Breast epithelium (tissue), 4 donors: Measurements from ENCODE around the gene DECR2. TPM values are rescaled to one million over a fixed set of nuclear protein-coding genes. Genes with fewer than 3 reads are reported as not detected.
A peak's percentile ranks its signal among the peaks of the same experiment; 100 is the strongest.
"Not testable (repeated sequence)": the region's sequence is repeated elsewhere in the genome, so short reads cannot be mapped to it uniquely, and the experiment has no call there.

Experiments used
- DNase-seq, 2 donors: peaks; one replicate each; pipeline ENCODE4 v3.0.0-alpha.2; 2019; ENCODE audit warnings: low spot score in 2 of 2
- H3K27ac ChIP-seq, 2 donors: fragments of 200-600 bp; sonication (generic) in 1 of 2; one replicate each; pipeline ENCODE4 v1.5.1; 2016 to 2019; ENCODE audit warnings: mild to moderate bottlenecking in 1 of 2
- H3K27me3 ChIP-seq, 2 donors: fragments of 200-600 bp; sonication (generic) in 1 of 2; one replicate each; pipeline versions ENCODE4 v1.5.1 to v1.6.0; 2017 to 2019; ENCODE audit warnings: control low read depth in 1 of 2, mild to moderate bottlenecking in 1 of 2
- H3K36me3 ChIP-seq: fragments of 200-600 bp; one replicate; pipeline ENCODE4 v1.5.1; 2019
- H3K4me1 ChIP-seq, 2 donors: fragments of 200-600 bp; sonication (generic); one replicate each; pipeline ENCODE4 v1.5.1; 2016 to 2019; ENCODE audit warnings: control low read depth in 1 of 2
- H3K4me3 ChIP-seq, 3 donors: fragments of 200-600 bp; sonication (generic); 1 replicate in 2 of 3; 2 replicates in 1 of 3; pipeline ENCODE4 v1.5.1; 2016 to 2019; ENCODE audit warnings: mild to moderate bottlenecking in 3 of 3, moderate library complexity in 2 of 3
- H3K9me3 ChIP-seq, 2 donors: fragments of 200-600 bp; sonication (generic) in 1 of 2; one replicate each; pipeline ENCODE4 v1.5.1; 2016 to 2019; ENCODE audit warnings: control low read depth in 1 of 2
- CTCF ChIP-seq, 3 donors: fragments of 450-650 bp; IDR thresholded peaks; one replicate each; pipeline ENCODE4 v1.5.1; 2016 to 2017; ENCODE audit warnings: antibody characterized with exemption in 3 of 3, mild to moderate bottlenecking in 3 of 3, moderate library complexity in 3 of 3
- POLR2A ChIP-seq: fragments of 450-650 bp; IDR thresholded peaks from one replicate; pipeline ENCODE4 v1.6.1; 2016; ENCODE audit warnings: antibody characterized with exemption, mild to moderate bottlenecking, moderate library complexity
- POLR2AphosphoS5 ChIP-seq, 3 donors: sonication (generic); formaldehyde crosslinking; IDR thresholded peaks; one replicate each; pipeline ENCODE4 v1.6.1; 2017; ENCODE audit warnings: antibody characterized with exemption in 3 of 3
- intact Hi-C: fragments of 100-400 bp; cut with DNase I; formaldehyde crosslinking; loops from one replicate; pipeline ENCODE4 v1.15.1; 2023; ENCODE audit warnings: low total_unique reads
- total RNA-seq, 3 donors: library from RNA; depleted of rRNA; stranded (reverse); fragments of >200 nt; gene quantifications; one replicate each; pipeline ENCODE4 v1.1.0, GENCODE V29; 2016

Gene DECR2
- total RNA-seq, 3 donors from 2014 or later: 19.4 to 30.5 (median 28.7) TPM

- H3K9me3 ChIP-seq: no peaks in the 10 kb centered on the region
- no peak overlapping the region for H3K27ac ChIP-seq
- DNase-seq: no peak
- H3K27me3 ChIP-seq: peaks cover 0 to 12% of the 10 kb centered on the region in 2 donors
- no peak overlapping the region for H3K4me3 ChIP-seq
- H3K4me1 ChIP-seq: no peaks in the 10 kb centered on the region
- TF ChIP-seq CTCF (IDR thresholded peaks at IDR 0.05) (no peak), POLR2AphosphoS5 (IDR thresholded peaks at IDR 0.05) (no peak), POLR2A (no peak)
- H3K36me3 ChIP-seq: no peaks in the 10 kb centered on the region
- intact Hi-C loops: loop anchor here (5.0 kb wide), 1 partner anchor 254 kb away; no protein-coding TSS in a partner anchor
These were observed 40.9 kb upstream of the DECR2 start for GRCh38 chr16:360698-361336.

- Histone ChIP-seq H3K4me1 (no peaks in the 10 kb centered on the region), H3K9me3 (no peaks in the 10 kb centered on the region)
- TF ChIP-seq POLR2A (no peak), CTCF (IDR thresholded peaks at IDR 0.05) (no peak), POLR2AphosphoS5 (IDR thresholded peaks at IDR 0.05) (no peak)
These were observed 40.3 kb upstream of the DECR2 start for GRCh38 chr16:361341-361871.

DNA sequence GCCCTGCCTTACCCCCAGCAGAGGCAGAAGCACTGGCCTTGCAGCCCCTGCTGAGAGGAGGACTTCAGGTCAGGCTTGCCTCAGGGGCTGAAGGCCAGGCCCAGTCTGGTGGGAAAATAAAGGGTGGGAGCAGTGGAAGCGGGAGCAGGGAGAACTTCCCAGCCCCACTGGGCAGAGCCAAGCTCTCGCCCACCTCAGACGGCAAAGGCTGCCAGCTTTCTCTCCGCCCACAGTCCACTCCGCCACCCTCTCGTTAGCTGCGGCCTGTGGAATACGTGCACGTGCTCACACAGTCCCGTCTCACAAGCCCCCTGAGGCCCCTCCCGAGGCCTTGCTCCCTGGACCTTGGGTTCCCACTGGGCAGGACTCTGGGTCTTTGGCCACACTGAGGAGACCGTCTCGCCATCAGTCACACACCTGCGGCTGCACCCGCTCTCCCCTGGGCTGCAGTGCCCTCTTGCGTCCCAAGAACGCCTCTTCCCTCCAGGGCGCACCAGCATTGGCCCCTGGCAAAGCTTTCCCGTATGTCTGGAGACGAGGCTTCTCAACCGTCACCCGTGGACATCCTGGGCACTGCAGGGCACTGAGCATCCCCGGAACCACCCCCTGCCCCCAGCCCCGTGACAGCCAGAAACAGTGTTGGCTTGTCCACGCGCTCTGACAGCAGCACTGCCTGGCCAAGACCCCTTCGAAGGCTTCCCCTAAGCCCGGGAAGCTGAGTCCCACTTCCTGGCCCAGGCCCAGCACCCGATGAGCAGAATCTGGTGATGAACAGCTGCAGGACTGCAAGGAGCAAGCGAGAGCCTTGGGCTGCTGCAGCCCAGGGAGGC is 39.6 kb upstream of the DECR2 start:
- no peaks in the 10 kb centered on the region for H3K36me3 ChIP-seq
- no peak overlapping the region for H3K27ac ChIP-seq
- H3K4me1 ChIP-seq: no peaks in the 10 kb centered on the region
- intact Hi-C loops: loop anchor here (5.0 kb wide), 1 partner anchor 255 kb away; no protein-coding TSS in a partner anchor
- peak; percentile 54 to 78 for DNase-seq
- H3K9me3 ChIP-seq: no peaks in the 10 kb centered on the region
- H3K4me3 ChIP-seq: peak overlapping the region in 1 of 3 donors; percentile 24
- TF ChIP-seq POLR2A (no peak), CTCF (IDR thresholded peaks at IDR 0.05) (peak; percentile 17 to 77 (median 68))
- peaks cover 0 to 12% of the 10 kb centered on the region in 2 donors for H3K27me3 ChIP-seq

More at GRCh38 chr16:361341-361871, 40.3 kb upstream of the DECR2 start:
- intact Hi-C loops: loop anchor here (5.0 kb wide), 1 partner anchor 254 kb away; no protein-coding TSS in a partner anchor
- DNase-seq: no peak
- Histone ChIP-seq H3K27me3 (peaks cover 0 to 12% of the 10 kb centered on the region in 2 donors), H3K27ac (no peak overlapping the region), H3K4me3 (no peak overlapping the region), H3K36me3 (no peaks in the 10 kb centered on the region)

DNA sequence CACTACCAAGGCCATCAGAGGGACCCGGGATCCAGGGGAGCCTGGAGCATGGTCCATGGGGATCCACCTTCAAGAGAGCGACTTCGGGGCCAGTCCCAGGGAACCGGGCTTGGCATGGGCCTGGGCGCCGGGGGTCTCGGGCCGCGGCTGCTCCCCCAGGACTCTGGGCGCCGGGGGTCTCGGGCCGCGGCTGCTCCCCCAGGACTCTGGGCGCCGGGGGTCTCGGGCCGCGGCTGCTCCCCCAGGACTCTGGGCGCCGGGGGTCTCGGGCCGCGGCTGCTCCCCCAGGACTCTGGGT is 39.0 kb upstream of the DECR2 start:
- H3K4me1 ChIP-seq, H3K36me3 ChIP-seq, H3K4me3 ChIP-seq, H3K9me3 ChIP-seq, H3K27ac ChIP-seq, DNase-seq: not testable (repeated sequence)
- intact Hi-C loops: loop anchor here (5.0 kb wide), 1 partner anchor 255 kb away; no protein-coding TSS in a partner anchor
- H3K27me3 ChIP-seq: peaks cover 0 to 12% of the 10 kb centered on the region in 2 donors

- no peaks in the 10 kb centered on the region for H3K9me3 ChIP-seq
These were observed 38.4 kb upstream of the DECR2 start for GRCh38 chr16:363110-363765.

More at GRCh38 chr16:363110-363765, 38.4 kb upstream of the DECR2 start:
- no peak for DNase-seq
- no peak overlapping the region for H3K27ac ChIP-seq
- intact Hi-C loops: loop anchor here (5.0 kb wide), 1 partner anchor 256 kb away; no protein-coding TSS in a partner anchor
- no peaks in the 10 kb centered on the region for H3K4me1 ChIP-seq
- peaks cover 0 to 12% of the 10 kb centered on the region in 2 donors for H3K27me3 ChIP-seq
- H3K36me3 ChIP-seq: peaks cover 6% of the 10 kb centered on the region
- H3K4me3 ChIP-seq: no peak overlapping the region
- TF ChIP-seq POLR2AphosphoS5 (IDR thresholded peaks at IDR 0.05) (no peak), POLR2A (no peak), CTCF (IDR thresholded peaks at IDR 0.05) (no peak)
